Nephron progenitor cell (in vitro differentiated cells): ENCODE results near the gene XDH.

ENCODE experiments used
- DNase-seq: peaks from one replicate; pipeline ENCODE4 v3.0.0; 2021
- H3K27ac Mint-ChIP-seq: 2 replicates; pipeline ENCODE4 v1.8.0; 2021; ENCODE audit warnings: mild to moderate bottlenecking, moderate library complexity, mixed read lengths
- H3K27me3 Mint-ChIP-seq: 2 replicates; pipeline ENCODE4 v1.8.0; 2021; ENCODE audit warnings: mild to moderate bottlenecking, low read depth, mixed read lengths; ENCODE audit not compliant: poor library complexity
- H3K36me3 Mint-ChIP-seq: 2 replicates; pipeline ENCODE4 v1.8.0; 2021; ENCODE audit warnings: low read depth, mixed read lengths
- H3K4me1 Mint-ChIP-seq: 2 replicates; pipeline ENCODE4 v1.8.0; 2021; ENCODE audit warnings: mixed read lengths
- H3K4me3 Mint-ChIP-seq: 2 replicates; pipeline ENCODE4 v1.8.0; 2021; ENCODE audit warnings: mild to moderate bottlenecking, moderate library complexity, mixed read lengths
- H3K9me3 Mint-ChIP-seq: 2 replicates; pipeline ENCODE4 v1.8.0; 2021; ENCODE audit warnings: mild to moderate bottlenecking, moderate library complexity, mixed read lengths
- CTCF ChIP-seq: fragments of 200-600 bp; sonication (generic); IDR thresholded peaks from 2 replicates; pipeline ENCODE4 v1.5.0; 2021; ENCODE audit warnings: antibody characterized with exemption

The XDH gene

GRCh38 chr2:31327505-31327904 is 87.0 kb downstream of the XDH start:
- Mint-ChIP-seq H3K4me1 (peaks cover 14% of the 10 kb centered on the region), H3K27ac (no peak overlapping the region), H3K36me3 (no peaks in the 10 kb centered on the region), H3K9me3 (no peaks in the 10 kb centered on the region), H3K27me3 (peaks cover 40% of the 10 kb centered on the region), H3K4me3 (no peak overlapping the region)
- no peak for DNase-seq
- TF ChIP-seq CTCF: no peak

GRCh38 chr2:31324016-31324633 is 90.4 kb downstream of the XDH start:
- peaks cover under 1% of the 10 kb centered on the region for H3K4me1 Mint-ChIP-seq
- peaks cover 24% of the 10 kb centered on the region for H3K27me3 Mint-ChIP-seq
- TF ChIP-seq CTCF: no peak
- no peak overlapping the region for H3K27ac Mint-ChIP-seq
- no peak for DNase-seq
- H3K4me3 Mint-ChIP-seq: no peak overlapping the region
- H3K36me3 Mint-ChIP-seq: no peaks in the 10 kb centered on the region
- H3K9me3 Mint-ChIP-seq: no peaks in the 10 kb centered on the region

- no peaks in the 10 kb centered on the region for H3K36me3 Mint-ChIP-seq
- no peak for DNase-seq
Measured at GRCh38 chr2:31322371-31322770, 92.2 kb downstream of the XDH start.

GRCh38 chr2:31319406-31320175 is 95.0 kb downstream of the XDH start:
- Mint-ChIP-seq H3K9me3 (no peaks in the 10 kb centered on the region), H3K4me1 (no peaks in the 10 kb centered on the region), H3K4me3 (no peak overlapping the region), H3K27me3 (peaks cover 8% of the 10 kb centered on the region), H3K36me3 (no peaks in the 10 kb centered on the region), H3K27ac (no peak overlapping the region)
- DNase-seq: no peak
- TF ChIP-seq CTCF: no peak

More at GRCh38 chr2:31322371-31322770, 92.2 kb downstream of the XDH start:
- H3K27me3 Mint-ChIP-seq: peaks cover 13% of the 10 kb centered on the region
- no peaks in the 10 kb centered on the region for H3K4me1 Mint-ChIP-seq
- no peak overlapping the region for H3K4me3 Mint-ChIP-seq
- H3K27ac Mint-ChIP-seq: no peak overlapping the region
- H3K9me3 Mint-ChIP-seq: no peaks in the 10 kb centered on the region
- no peak for TF ChIP-seq CTCF

- no peak for TF ChIP-seq CTCF
- no peak for DNase-seq
- H3K27ac Mint-ChIP-seq: no peak overlapping the region
- no peaks in the 10 kb centered on the region for H3K4me1 Mint-ChIP-seq
- no peaks in the 10 kb centered on the region for H3K9me3 Mint-ChIP-seq
- no peaks in the 10 kb centered on the region for H3K36me3 Mint-ChIP-seq
- H3K4me3 Mint-ChIP-seq: no peak overlapping the region
- H3K27me3 Mint-ChIP-seq: peaks cover 8% of the 10 kb centered on the region
Measured at GRCh38 chr2:31318361-31319336, 95.9 kb downstream of the XDH start.
